Esophagus squamous epithelium (tissue), 4 donors: ENCODE results near the gene RASA3.

Source experiments
- POLR2A ChIP-seq, 4 donors: fragments of 450-650 bp; IDR thresholded peaks; one replicate each; pipeline ENCODE4 v1.6.1; 2017; ENCODE audit warnings: antibody characterized with exemption in 4 of 4, mild to moderate bottlenecking in 4 of 4, moderate library complexity in 3 of 4
- TF ChIP-seq, protein P1 (sequence below), 6 experiments: fragments of 450-650 bp in 4 of 6; fragments of 200-600 bp in 2 of 6; sonication (generic) in 2 of 6; IDR thresholded peaks; one replicate each; pipeline ENCODE4 v1.5.1; 2016 to 2019; ENCODE audit warnings: antibody characterized with exemption in 6 of 6, mild to moderate bottlenecking in 4 of 6, moderate library complexity in 4 of 6

DNA sequence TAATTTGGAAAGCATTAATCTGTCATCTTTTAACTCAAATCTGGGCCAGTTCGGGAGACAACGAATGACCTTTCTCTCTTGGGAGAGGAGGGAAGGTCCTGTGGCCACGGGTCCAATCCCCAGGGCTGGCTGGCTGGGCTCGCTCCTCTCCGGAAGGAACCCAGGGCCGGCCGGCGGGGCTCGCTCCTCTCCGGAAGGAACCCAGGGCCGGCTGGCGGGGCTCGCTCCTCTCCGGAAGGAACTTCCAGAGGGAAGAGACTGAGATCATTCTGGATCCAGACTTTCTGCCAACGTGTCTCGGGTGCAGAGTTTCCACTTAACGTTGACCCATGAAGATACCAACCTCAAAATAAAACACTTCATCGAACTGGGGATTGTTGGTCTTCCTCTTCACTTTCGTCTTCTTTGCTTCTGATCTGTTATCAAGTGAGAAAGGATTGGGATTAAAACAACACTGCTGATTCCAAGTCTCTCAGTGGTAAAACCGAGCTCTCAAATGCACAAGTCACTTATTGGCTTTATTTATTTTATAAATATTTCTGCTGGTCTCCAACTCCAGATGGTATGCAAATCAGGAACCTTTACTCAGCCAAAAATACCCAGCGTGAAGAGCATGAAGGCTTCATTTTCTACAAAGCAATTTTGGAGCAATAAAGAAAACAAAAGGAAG lies 105.2 kb downstream of the RASA3 start:
- TF ChIP-seq, protein P1, sequence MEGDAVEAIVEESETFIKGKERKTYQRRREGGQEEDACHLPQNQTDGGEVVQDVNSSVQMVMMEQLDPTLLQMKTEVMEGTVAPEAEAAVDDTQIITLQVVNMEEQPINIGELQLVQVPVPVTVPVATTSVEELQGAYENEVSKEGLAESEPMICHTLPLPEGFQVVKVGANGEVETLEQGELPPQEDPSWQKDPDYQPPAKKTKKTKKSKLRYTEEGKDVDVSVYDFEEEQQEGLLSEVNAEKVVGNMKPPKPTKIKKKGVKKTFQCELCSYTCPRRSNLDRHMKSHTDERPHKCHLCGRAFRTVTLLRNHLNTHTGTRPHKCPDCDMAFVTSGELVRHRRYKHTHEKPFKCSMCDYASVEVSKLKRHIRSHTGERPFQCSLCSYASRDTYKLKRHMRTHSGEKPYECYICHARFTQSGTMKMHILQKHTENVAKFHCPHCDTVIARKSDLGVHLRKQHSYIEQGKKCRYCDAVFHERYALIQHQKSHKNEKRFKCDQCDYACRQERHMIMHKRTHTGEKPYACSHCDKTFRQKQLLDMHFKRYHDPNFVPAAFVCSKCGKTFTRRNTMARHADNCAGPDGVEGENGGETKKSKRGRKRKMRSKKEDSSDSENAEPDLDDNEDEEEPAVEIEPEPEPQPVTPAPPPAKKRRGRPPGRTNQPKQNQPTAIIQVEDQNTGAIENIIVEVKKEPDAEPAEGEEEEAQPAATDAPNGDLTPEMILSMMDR (IDR thresholded peaks at IDR 0.05) = no peak
- no peak for TF ChIP-seq POLR2A (IDR thresholded peaks at IDR 0.05)
